H1 (cell line): ENCODE data around the gene DACT3. TPM values are rescaled to one million over a fixed set of nuclear protein-coding genes. Genes with fewer than 3 reads are reported as not detected.

Source experiments
- CTCF ChIA-PET: fragments of 300-600 bp; sonication (Branson Sonifier 250); formaldehyde crosslinking; loops from one replicate; lab custom pipeline; 2021; ENCODE audit not compliant: partially characterized antibody; lab: Charles Lee
- POLR2A ChIA-PET: fragments of 300-600 bp; sonication (Branson Sonifier 250); formaldehyde crosslinking; loops from one replicate; lab custom pipeline; 2021; ENCODE audit warnings: inconsistent platforms; ENCODE audit not compliant: partially characterized antibody; lab: Charles Lee
- DNase-seq, 2 experiments: peaks; one replicate each; pipeline versions ENCODE4 v3.0.0 to v3.0.0-alpha.2; 2010 to 2022; ENCODE audit warnings: low spot score in 2 of 2, low read depth in 1 of 2, mixed read lengths in 1 of 2
- FAIRE-seq: peaks from 2 replicates; lab custom pipeline; 2011; peaks lifted over from hg19 to GRCh38; lab: Jason Lieb, UNC
- H2AFZ ChIP-seq: 2 replicates; pipeline ENCODE4 v1.8.1; 2012; ENCODE audit warnings: low read length, inconsistent platforms
- H2AK5ac ChIP-seq: 2 replicates; pipeline ENCODE4 v1.6.1; 2013; ENCODE audit warnings: low read depth, low read length
- H2BK120ac ChIP-seq: replicated peaks from 2 replicates; pipeline ENCODE3; 2013; ENCODE audit warnings: low read depth, low read length, inconsistent platforms
- H2BK12ac ChIP-seq: 2 replicates; pipeline ENCODE4 v1.6.1; 2013; ENCODE audit warnings: low read depth, low read length
- H2BK15ac ChIP-seq: 2 replicates; pipeline ENCODE4 v1.6.1; 2013; ENCODE audit warnings: low read length
- H2BK20ac ChIP-seq: 2 replicates; pipeline ENCODE4 v1.6.1; 2013; ENCODE audit warnings: low read length
- H2BK5ac ChIP-seq: 2 replicates; pipeline ENCODE4 v1.6.1; 2013; ENCODE audit warnings: low read depth, low read length
- H3K14ac ChIP-seq: 2 replicates; pipeline ENCODE4 v1.6.1; 2013; ENCODE audit warnings: inconsistent platforms; ENCODE audit not compliant: insufficient read length
- H3K18ac ChIP-seq: 2 replicates; pipeline ENCODE4 v1.6.1; 2013; ENCODE audit warnings: low read length; ENCODE audit errors: extremely low read depth
- H3K23ac ChIP-seq: 2 replicates; pipeline ENCODE4 v1.6.1; 2013; ENCODE audit warnings: inconsistent platforms; ENCODE audit not compliant: insufficient read length
- H3K23me2 ChIP-seq: 2 replicates; pipeline ENCODE4 v1.6.1; 2013; ENCODE audit warnings: low read depth, low read length
- H3K27ac ChIP-seq: 2 replicates; pipeline ENCODE4 v1.6.1; 2011; ENCODE audit warnings: low read depth, low read length, inconsistent platforms
- H3K27me3 ChIP-seq, 4 experiments: replicated peaks in 1 of 4; 1 replicate in 1 of 4; 2 replicates in 3 of 4; pipeline versions ENCODE4 v1.6.1 to v1.8.1; 2011 to 2013; ENCODE audit warnings: low read length in 3 of 4, mild to moderate bottlenecking in 3 of 4, inconsistent platforms in 2 of 4, mixed read lengths in 2 of 4, moderate library complexity in 1 of 4; ENCODE audit not compliant: control insufficient read depth in 3 of 4, insufficient read depth in 3 of 4; ENCODE audit errors: extremely low read depth in 1 of 4
- H3K36me3 ChIP-seq, 4 experiments: 2 replicates each; pipeline versions ENCODE4 v1.6.1 to v1.8.1; 2011 to 2013; ENCODE audit warnings: mild to moderate bottlenecking in 4 of 4, low read length in 3 of 4, moderate library complexity in 2 of 4, control low read depth in 1 of 4, inconsistent platforms in 1 of 4; ENCODE audit not compliant: insufficient read depth in 4 of 4, control insufficient read depth in 2 of 4
- H3K4ac ChIP-seq: replicated peaks from 2 replicates; pipeline ENCODE3; 2013; ENCODE audit warnings: low read length, low read depth, mixed read lengths, inconsistent platforms; ENCODE audit not compliant: insufficient read length
- H3K4me1 ChIP-seq, 4 experiments: replicated peaks in 1 of 4; 1 replicate in 1 of 4; 2 replicates in 3 of 4; pipeline versions ENCODE4 v1.6.1 to v1.8.1; 2011 to 2013; ENCODE audit warnings: low read length in 3 of 4, inconsistent platforms in 2 of 4, mixed read lengths in 1 of 4; ENCODE audit not compliant: insufficient read depth in 4 of 4, control insufficient read depth in 3 of 4
- H3K4me2 ChIP-seq, 2 experiments: 2 replicates each; pipeline versions ENCODE4 v1.6.1 to v1.8.1; 2011 to 2013; ENCODE audit warnings: low read depth in 2 of 2, low read length in 2 of 2, control low read depth in 1 of 2, inconsistent platforms in 1 of 2, mild to moderate bottlenecking in 1 of 2; ENCODE audit not compliant: insufficient read depth in 1 of 2
- H3K4me3 ChIP-seq, 4 experiments: fragments of 200-600, 300-600 bp in 1 of 4; sonication (generic), shearing (Covaris generic), sonication (Bioruptor Twin) in 1 of 4; 2 replicates each; pipeline versions ENCODE4 v1.5.1 to v1.8.1; 2011 to 2016; ENCODE audit warnings: low read length in 4 of 4, low read depth in 3 of 4, control low read depth in 2 of 4, inconsistent platforms in 2 of 4, mild to moderate bottlenecking in 2 of 4, mixed read lengths in 1 of 4, moderate library complexity in 1 of 4; ENCODE audit not compliant: insufficient read depth in 2 of 4; ENCODE audit errors: extremely low read depth in 1 of 4
- H3K56ac ChIP-seq: replicated peaks from 2 replicates; pipeline ENCODE3; 2013; ENCODE audit warnings: low read depth, mild to moderate bottlenecking, mixed read lengths, low read length, inconsistent platforms; ENCODE audit not compliant: insufficient read length
- H3K79me1 ChIP-seq: 2 replicates; pipeline ENCODE4 v1.6.1; 2013; ENCODE audit warnings: low read depth, low read length, control low read depth
- H3K79me2 ChIP-seq, 2 experiments: 2 replicates each; pipeline versions ENCODE4 v1.6.1 to v1.8.1; 2012 to 2013; ENCODE audit warnings: low read length in 2 of 2, mild to moderate bottlenecking in 2 of 2, inconsistent platforms in 1 of 2; ENCODE audit not compliant: insufficient read depth in 2 of 2, control insufficient read depth in 1 of 2
- H3K9ac ChIP-seq, 4 experiments: replicated peaks in 1 of 4; 1 replicate in 1 of 4; 2 replicates in 3 of 4; pipeline versions ENCODE4 v1.6.1 to v1.8.1; 2011 to 2013; ENCODE audit warnings: low read depth in 3 of 4, low read length in 3 of 4, control low read depth in 2 of 4, mild to moderate bottlenecking in 2 of 4, moderate library complexity in 2 of 4, inconsistent platforms in 1 of 4; ENCODE audit errors: extremely low read depth in 1 of 4
- H3K9me3 ChIP-seq, 2 experiments: 2 replicates each; pipeline versions ENCODE4 v1.6.1 to v1.8.1; 2012 to 2013; ENCODE audit warnings: mild to moderate bottlenecking in 2 of 2, moderate library complexity in 2 of 2, control low read depth in 1 of 2, inconsistent platforms in 1 of 2, low read depth in 1 of 2, low read length in 1 of 2, mixed read lengths in 1 of 2; ENCODE audit not compliant: insufficient read depth in 2 of 2
- H4K20me1 ChIP-seq, 2 experiments: replicated peaks in 1 of 2; 2 replicates each; pipeline versions ENCODE3 to v1.8.1; 2011 to 2013; ENCODE audit warnings: inconsistent platforms in 2 of 2, low read length in 2 of 2, mild to moderate bottlenecking in 1 of 2; ENCODE audit not compliant: insufficient read depth in 2 of 2, control insufficient read depth in 1 of 2
- H4K5ac ChIP-seq: 2 replicates; pipeline ENCODE4 v1.6.1; 2013; ENCODE audit warnings: low read length, low read depth, mixed read lengths, inconsistent platforms; ENCODE audit not compliant: insufficient read length
- H4K8ac ChIP-seq: 2 replicates; pipeline ENCODE4 v1.8.0; 2013; ENCODE audit warnings: mild to moderate bottlenecking, moderate library complexity, low read length, inconsistent platforms; ENCODE audit not compliant: insufficient read depth; ENCODE audit errors: extremely low read depth
- H4K91ac ChIP-seq: replicated peaks from 2 replicates; pipeline ENCODE3; 2013; ENCODE audit warnings: low read length, mixed read lengths, inconsistent platforms; ENCODE audit not compliant: insufficient read length
- KDM4A ChIP-seq: IDR thresholded peaks from one replicate; pipeline ENCODE4 v1.7.1; 2012; ENCODE audit warnings: low read depth, mild to moderate bottlenecking, moderate library complexity, low read length, inconsistent platforms; ENCODE audit not compliant: severe bottlenecking
- PHF8 ChIP-seq: fragments of 200-600 bp; sonication (generic); conservative IDR thresholded peaks from 2 replicates; pipeline ENCODE4 v1.7.1; 2012; ENCODE audit warnings: low read depth, mild to moderate bottlenecking, inconsistent platforms, low read length, moderate library complexity
- WGBS, 2 experiments: shearing (Covaris generic) in 1 of 2; methylation state at CpG; one replicate each; pipeline versions ENCODE4 v1.1.6 to v1.1.7; 2013 to 2015; ENCODE audit warnings: low lambda C conversion rate in 2 of 2, mixed read lengths in 2 of 2, inconsistent platforms in 1 of 2, low coverage in 1 of 2, missing lambda C conversion rate in 1 of 2; ENCODE audit not compliant: insufficient replicate concordance in 2 of 2, insufficient coverage in 1 of 2, insufficient read length in 1 of 2; ENCODE audit errors: extremely low coverage in 1 of 2, missing lambda C conversion rate in 1 of 2; 5-methylcytosine and 5-hydroxymethylcytosine counted together
- polyA plus RNA-seq, 7 experiments: library from polyadenylated mRNA; depleted of rRNA in 3 of 7; stranded (reverse) in 5 of 7; unstranded in 2 of 7; fragments of >200 nt in 5 of 7; fragments of 200-250 nt in 2 of 7; gene quantifications; 1 replicate in 5 of 7; 2 replicates in 1 of 7; 4 replicates in 1 of 7; pipeline versions ENCODE4 v1.2.1 to v1.2.3, GENCODE V29; 2011 to 2013; ENCODE audit warnings: missing spikeins in 2 of 7, mixed read lengths in 2 of 7
- total RNA-seq: library from RNA; stranded (reverse); fragmentation: NEBNext Ultra II Directional; extraction: Animal tissue kit (Norgen Biotek cat#: 25700); gene quantifications from 2 replicates; pipeline ENCODE4 v1.2.1, GENCODE V29; 2021
- TF ChIP-seq, protein P1 (sequence below): IDR thresholded peaks from 2 replicates; pipeline ENCODE4 v1.6.1; 2012; ENCODE audit warnings: inconsistent platforms

Gene DACT3
- total and polyA plus RNA-seq, 2 of the 8 experiments (the other 6 are each of a cell fraction or from before 2014, with no cell fraction given) = 1.8 to 2.0 TPM

DNA sequence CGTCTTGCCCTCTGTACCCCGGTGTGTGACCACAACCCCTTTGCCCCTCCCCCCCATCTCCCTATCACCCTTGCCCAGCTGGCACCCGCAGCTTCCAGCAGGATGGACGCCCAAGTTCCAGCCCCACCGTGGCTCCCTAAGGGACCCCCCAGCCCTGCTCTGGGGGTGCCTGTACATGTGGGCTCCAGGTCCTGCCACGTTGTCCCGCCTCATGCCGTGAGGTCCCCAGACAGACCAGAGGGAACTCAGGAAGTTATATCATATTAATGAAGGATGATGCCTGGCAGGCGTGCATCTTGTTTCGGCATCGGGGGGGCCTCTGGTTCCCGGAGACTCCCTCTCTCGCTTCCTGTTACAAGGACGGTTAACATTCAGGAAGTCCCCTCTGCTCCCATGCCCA, 34.5 kb downstream of the DACT3 start:
- H3K79me1 ChIP-seq = no peaks in the 10 kb centered on the region; the same call in 1 of the 2 replicates
- no peaks in the 10 kb centered on the region for H3K79me2 ChIP-seq
- H4K20me1 ChIP-seq = no peaks in the 10 kb centered on the region
- no peaks in the 10 kb centered on the region for H3K27me3 ChIP-seq
- H3K4me2 ChIP-seq = no peak overlapping the region
- H2BK20ac ChIP-seq = no peak overlapping the region
- H4K8ac ChIP-seq = no peak overlapping the region
- CTCF ChIA-PET = interaction anchor here (0.9 to 15.3 kb wide), 4 partner anchors 10 to 38 kb away, joined by 3 to 309 read pairs (median 5); partner anchors contain the start of gene CALM3
- POLR2A ChIA-PET = interaction anchor here (1.0 to 1.1 kb wide), 2 partner anchors 19 to 27 kb away, joined by 4 read pairs; no protein-coding TSS in a partner anchor
- no peak overlapping the region for H4K5ac ChIP-seq
- DNase-seq = no peak
- no peak for FAIRE-seq
- H3K14ac ChIP-seq = no peak overlapping the region
- 90% methylated on average over 13 of the region's 14 CpGs; no CpG with 5 or more reads in 1 of the 2 experiments for WGBS, 2 experiments
- TF ChIP-seq KDM4A (no peak), PHF8 (no peak)
- TF ChIP-seq, protein P1, sequence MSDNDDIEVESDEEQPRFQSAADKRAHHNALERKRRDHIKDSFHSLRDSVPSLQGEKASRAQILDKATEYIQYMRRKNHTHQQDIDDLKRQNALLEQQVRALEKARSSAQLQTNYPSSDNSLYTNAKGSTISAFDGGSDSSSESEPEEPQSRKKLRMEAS = no peak
- H3K27ac ChIP-seq = no peak overlapping the region
- H3K9me3 ChIP-seq = no peaks in the 10 kb centered on the region
- no peak overlapping the region for H3K4me3 ChIP-seq
- no peaks in the 10 kb centered on the region for H3K36me3 ChIP-seq
- H3K23ac ChIP-seq = no peak overlapping the region
- H2AFZ ChIP-seq = no peak overlapping the region
- H2BK120ac ChIP-seq = no peak overlapping the region
- no peak overlapping the region for H2AK5ac ChIP-seq
- no peak overlapping the region for H2BK15ac ChIP-seq
- H3K4me1 ChIP-seq = peaks cover 0 to 15% (median 9%) of the 10 kb centered on the region in 4 experiments; a peak in 6 of 7 replicates
- no peak overlapping the region for H2BK12ac ChIP-seq
- no peak overlapping the region for H4K91ac ChIP-seq
- no peak overlapping the region for H3K18ac ChIP-seq
- H3K9ac ChIP-seq = no peak overlapping the region
- H2BK5ac ChIP-seq = no peak overlapping the region
- H3K56ac ChIP-seq = no peak overlapping the region
- no peak overlapping the region for H3K4ac ChIP-seq
- no peaks in the 10 kb centered on the region for H3K23me2 ChIP-seq
